ENCODE results near the gene ITSN1.

DNA sequence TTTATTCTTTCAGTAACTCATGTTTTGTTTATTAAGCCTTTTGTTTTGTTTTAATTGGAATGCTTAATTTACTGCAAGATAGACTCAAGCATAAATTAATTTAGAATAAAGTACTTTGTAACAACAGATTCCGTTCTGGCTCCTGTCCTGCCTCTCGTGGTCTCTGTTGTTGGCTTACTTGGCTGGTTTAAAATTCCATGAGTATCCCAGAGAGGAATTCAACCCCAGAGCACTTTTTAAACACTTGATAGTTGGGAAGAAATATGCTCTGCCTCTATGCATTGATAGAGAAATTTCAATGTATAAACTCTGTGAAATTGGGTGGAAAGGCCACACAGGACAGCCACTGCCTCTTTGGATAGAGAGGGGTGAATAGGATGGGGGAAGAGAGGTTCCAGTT lies 183.6 kb downstream of the ITSN1 start:
- TF ChIP-seq, protein P1, sequence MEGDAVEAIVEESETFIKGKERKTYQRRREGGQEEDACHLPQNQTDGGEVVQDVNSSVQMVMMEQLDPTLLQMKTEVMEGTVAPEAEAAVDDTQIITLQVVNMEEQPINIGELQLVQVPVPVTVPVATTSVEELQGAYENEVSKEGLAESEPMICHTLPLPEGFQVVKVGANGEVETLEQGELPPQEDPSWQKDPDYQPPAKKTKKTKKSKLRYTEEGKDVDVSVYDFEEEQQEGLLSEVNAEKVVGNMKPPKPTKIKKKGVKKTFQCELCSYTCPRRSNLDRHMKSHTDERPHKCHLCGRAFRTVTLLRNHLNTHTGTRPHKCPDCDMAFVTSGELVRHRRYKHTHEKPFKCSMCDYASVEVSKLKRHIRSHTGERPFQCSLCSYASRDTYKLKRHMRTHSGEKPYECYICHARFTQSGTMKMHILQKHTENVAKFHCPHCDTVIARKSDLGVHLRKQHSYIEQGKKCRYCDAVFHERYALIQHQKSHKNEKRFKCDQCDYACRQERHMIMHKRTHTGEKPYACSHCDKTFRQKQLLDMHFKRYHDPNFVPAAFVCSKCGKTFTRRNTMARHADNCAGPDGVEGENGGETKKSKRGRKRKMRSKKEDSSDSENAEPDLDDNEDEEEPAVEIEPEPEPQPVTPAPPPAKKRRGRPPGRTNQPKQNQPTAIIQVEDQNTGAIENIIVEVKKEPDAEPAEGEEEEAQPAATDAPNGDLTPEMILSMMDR (IDR thresholded peaks at IDR 0.05): no peak
- TF ChIP-seq POLR2AphosphoS5 (IDR thresholded peaks at IDR 0.05): no peak
